B cell (primary cell): Measurements from ENCODE around the gene RNF213.

Experiments used
- EZH2 ChIP-seq: IDR thresholded peaks from 2 replicates; pipeline ENCODE4 v1.6.1; 2012; ENCODE audit warnings: borderline replicate concordance, low read depth, mild to moderate bottlenecking, moderate library complexity, low read length; ENCODE audit not compliant: insufficient read depth, poor library complexity, severe bottlenecking
- TF ChIP-seq, protein P1 (sequence below): fragments of 200-600 bp; IDR thresholded peaks from one replicate; pipeline ENCODE4 v1.8.0; 2022; ENCODE audit warnings: antibody characterized with exemption, mild to moderate bottlenecking

DNA sequence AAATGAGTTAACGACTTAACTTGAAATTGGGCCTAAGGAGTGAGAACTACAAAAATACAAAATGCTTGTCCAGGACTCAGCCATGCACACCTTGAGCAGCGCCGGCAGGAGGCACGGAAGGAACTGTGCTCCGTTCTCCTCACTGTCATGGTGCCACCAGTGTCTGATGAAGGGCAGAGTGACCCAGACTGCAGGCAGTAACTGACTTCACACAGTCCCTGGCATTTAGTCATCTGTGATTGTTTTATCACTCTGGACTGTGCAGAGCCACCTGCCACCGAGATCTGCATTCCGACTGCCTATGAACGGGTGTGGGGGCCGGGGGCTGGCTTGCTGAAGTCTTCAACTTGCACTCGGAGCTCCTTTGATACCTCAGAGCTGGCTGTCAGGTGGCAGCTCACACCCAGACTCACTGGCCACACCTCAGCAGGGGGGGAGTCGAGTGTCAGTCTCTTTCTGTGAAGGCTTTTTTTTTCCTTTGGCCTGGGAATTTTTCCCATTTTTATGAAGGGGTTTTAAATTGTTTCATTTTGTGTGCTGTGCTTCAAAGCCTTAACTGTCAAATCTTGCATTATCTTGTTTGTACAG lies 134.1 kb downstream of the RNF213 start:
- TF ChIP-seq, protein P1, sequence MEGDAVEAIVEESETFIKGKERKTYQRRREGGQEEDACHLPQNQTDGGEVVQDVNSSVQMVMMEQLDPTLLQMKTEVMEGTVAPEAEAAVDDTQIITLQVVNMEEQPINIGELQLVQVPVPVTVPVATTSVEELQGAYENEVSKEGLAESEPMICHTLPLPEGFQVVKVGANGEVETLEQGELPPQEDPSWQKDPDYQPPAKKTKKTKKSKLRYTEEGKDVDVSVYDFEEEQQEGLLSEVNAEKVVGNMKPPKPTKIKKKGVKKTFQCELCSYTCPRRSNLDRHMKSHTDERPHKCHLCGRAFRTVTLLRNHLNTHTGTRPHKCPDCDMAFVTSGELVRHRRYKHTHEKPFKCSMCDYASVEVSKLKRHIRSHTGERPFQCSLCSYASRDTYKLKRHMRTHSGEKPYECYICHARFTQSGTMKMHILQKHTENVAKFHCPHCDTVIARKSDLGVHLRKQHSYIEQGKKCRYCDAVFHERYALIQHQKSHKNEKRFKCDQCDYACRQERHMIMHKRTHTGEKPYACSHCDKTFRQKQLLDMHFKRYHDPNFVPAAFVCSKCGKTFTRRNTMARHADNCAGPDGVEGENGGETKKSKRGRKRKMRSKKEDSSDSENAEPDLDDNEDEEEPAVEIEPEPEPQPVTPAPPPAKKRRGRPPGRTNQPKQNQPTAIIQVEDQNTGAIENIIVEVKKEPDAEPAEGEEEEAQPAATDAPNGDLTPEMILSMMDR, result no peak
- no peak for TF ChIP-seq EZH2
